Osteocyte (in vitro differentiated cells): ENCODE measurements around the gene SPAG9. TPM values are rescaled to one million over a fixed set of nuclear protein-coding genes. Genes with fewer than 3 reads are reported as not detected.
A peak's percentile ranks its signal among the peaks of the same experiment; 100 is the strongest.

ENCODE experiments used
- DNase-seq: peaks from one replicate; pipeline ENCODE4 v3.0.0; 2021; ENCODE audit warnings: mixed read lengths; ENCODE audit not compliant: unreplicated experiment; ENCODE audit errors: extremely low spot score
- H3K27ac Mint-ChIP-seq: one replicate; pipeline ENCODE4 v1.8.0; 2021; ENCODE audit warnings: mild to moderate bottlenecking, mixed read lengths; ENCODE audit not compliant: unreplicated experiment
- H3K27me3 Mint-ChIP-seq: one replicate; pipeline ENCODE4 v1.8.0; 2021; ENCODE audit warnings: mixed read lengths; ENCODE audit not compliant: unreplicated experiment
- H3K36me3 Mint-ChIP-seq: one replicate; pipeline ENCODE4 v1.8.0; 2021; ENCODE audit warnings: mixed read lengths; ENCODE audit not compliant: unreplicated experiment
- H3K4me1 Mint-ChIP-seq: one replicate; pipeline ENCODE4 v1.8.0; 2021; ENCODE audit warnings: mixed read lengths; ENCODE audit not compliant: unreplicated experiment
- H3K4me3 Mint-ChIP-seq: one replicate; pipeline ENCODE4 v1.8.0; 2021; ENCODE audit warnings: mild to moderate bottlenecking, moderate library complexity, mixed read lengths; ENCODE audit not compliant: unreplicated experiment
- H3K9me3 Mint-ChIP-seq: one replicate; pipeline ENCODE4 v1.8.0; 2021; ENCODE audit warnings: mixed read lengths; ENCODE audit not compliant: unreplicated experiment
- CTCF ChIP-seq: fragments of 200-600 bp; sonication (generic); IDR thresholded peaks from 2 replicates; pipeline ENCODE4 v1.5.0; 2021; ENCODE audit warnings: antibody characterized with exemption, mild to moderate bottlenecking, moderate library complexity
- total RNA-seq: library from RNA; stranded (reverse); gene quantifications from 2 replicates; pipeline ENCODE4 v1.2.1, GENCODE V29; 2021

The SPAG9 gene
- total RNA-seq, 1 donor from 2014 or later: 100 TPM

- TF ChIP-seq CTCF: no peak
- Mint-ChIP-seq H3K9me3 (no peaks in the 10 kb centered on the region), H3K36me3 (peaks cover 20% of the 10 kb centered on the region), H3K27me3 (no peaks in the 10 kb centered on the region), H3K4me3 (no peak overlapping the region), H3K27ac (peak overlapping the region; percentile 17), H3K4me1 (peaks cover 6% of the 10 kb centered on the region)
- DNase-seq: no peak
These were observed 114.1 kb downstream of the SPAG9 start for GRCh38 chr17:51006601-51007000.

- no peak for DNase-seq
- Mint-ChIP-seq H3K27me3 (no peaks in the 10 kb centered on the region), H3K27ac (peak overlapping the region; percentile 3), H3K4me3 (no peak overlapping the region), H3K36me3 (peaks cover 25% of the 10 kb centered on the region), H3K4me1 (peaks cover 6% of the 10 kb centered on the region), H3K9me3 (no peaks in the 10 kb centered on the region)
- TF ChIP-seq CTCF: no peak
These were observed 114.9 kb downstream of the SPAG9 start for GRCh38 chr17:51005768-51006167.

- Mint-ChIP-seq H3K4me3 (no peak overlapping the region), H3K27me3 (no peaks in the 10 kb centered on the region), H3K9me3 (no peaks in the 10 kb centered on the region), H3K36me3 (peaks cover 29% of the 10 kb centered on the region), H3K4me1 (peaks cover 6% of the 10 kb centered on the region), H3K27ac (no peak overlapping the region)
- TF ChIP-seq CTCF: no peak
- no peak for DNase-seq
These were observed 116.4 kb downstream of the SPAG9 start for GRCh38 chr17:51004249-51004648.

GRCh38 chr17:51000835-51001638, 119.6 kb downstream of the SPAG9 start:
- H3K27me3 Mint-ChIP-seq: no peaks in the 10 kb centered on the region
- peaks cover 1% of the 10 kb centered on the region for H3K4me1 Mint-ChIP-seq
- no peak for DNase-seq
- TF ChIP-seq CTCF: peak; percentile 75
- peaks cover 31% of the 10 kb centered on the region for H3K36me3 Mint-ChIP-seq
- no peak overlapping the region for H3K4me3 Mint-ChIP-seq
- H3K9me3 Mint-ChIP-seq: no peaks in the 10 kb centered on the region
- H3K27ac Mint-ChIP-seq: peak overlapping the region; percentile 38

GRCh38 chr17:50995668-50996067, 125.0 kb downstream of the SPAG9 start:
- Mint-ChIP-seq H3K9me3 (no peaks in the 10 kb centered on the region), H3K27ac (no peak overlapping the region), H3K4me1 (no peaks in the 10 kb centered on the region), H3K36me3 (peaks cover 37% of the 10 kb centered on the region), H3K27me3 (no peaks in the 10 kb centered on the region), H3K4me3 (no peak overlapping the region)
- no peak for TF ChIP-seq CTCF
- DNase-seq: no peak
